Measurements from ENCODE around the gene SHOX.
"Not testable (repeated sequence)": the region's sequence is repeated elsewhere in the genome, so short reads cannot be mapped to it uniquely, and the experiment has no call there.

The SHOX gene

GRCh38 chrX:622802-623201 lies 7.8 kb upstream of the SHOX start:
- DNase-seq = not testable (repeated sequence)

GRCh38 chrX:623268-623598 lies 7.4 kb upstream of the SHOX start:
- DNase-seq = no peak

- DNase-seq = no peak
Observed at GRCh38 chrX:623599-624315, 6.8 kb upstream of the SHOX start.

GRCh38 chrX:625137-625691 lies 5.4 kb upstream of the SHOX start:
- DNase-seq = no peak

GRCh38 chrX:626047-626446 lies 4.5 kb upstream of the SHOX start:
- not testable (repeated sequence) for DNase-seq

GRCh38 chrX:626745-627509 lies 3.7 kb upstream of the SHOX start:
- no peak for DNase-seq

GRCh38 chrX:627510-627981 lies 3.0 kb upstream of the SHOX start:
- no peak for DNase-seq

- DNase-seq = no peak
Observed at GRCh38 chrX:627995-628394, 2.6 kb upstream of the SHOX start.

GRCh38 chrX:629230-630006 lies 1.2 kb upstream of the SHOX start:
- no peak for DNase-seq

GRCh38 chrX:630007-630611 lies 482 bp upstream of the SHOX start:
- DNase-seq = no peak

- no peak for DNase-seq
Observed at GRCh38 chrX:631802-632365, 1.3 kb downstream of the SHOX start.

- no peak for DNase-seq
Observed at GRCh38 chrX:632366-633042, 1.9 kb downstream of the SHOX start.

- no peak for DNase-seq
Observed at GRCh38 chrX:633043-633984, 2.7 kb downstream of the SHOX start.

GRCh38 chrX:633985-634958 lies 3.7 kb downstream of the SHOX start:
- DNase-seq = no peak

GRCh38 chrX:635428-636090 lies 5.0 kb downstream of the SHOX start:
- no peak for DNase-seq

- no peak for DNase-seq
Observed at GRCh38 chrX:636981-637659, 6.5 kb downstream of the SHOX start.

GRCh38 chrX:637660-638481 lies 7.3 kb downstream of the SHOX start:
- DNase-seq = no peak

Data from Kasumi-1 (cell line).